Osteocyte (in vitro differentiated cells): ENCODE results near the gene KCNJ18. TPM values are rescaled to one million over a fixed set of nuclear protein-coding genes. Genes with fewer than 3 reads are reported as not detected.
"Not testable (repeated sequence)": the region's sequence is repeated elsewhere in the genome, so short reads cannot be mapped to it uniquely, and the experiment has no call there.

Experiments used
- DNase-seq: peaks from one replicate; pipeline ENCODE4 v3.0.0; 2021; ENCODE audit warnings: mixed read lengths; ENCODE audit not compliant: unreplicated experiment; ENCODE audit errors: extremely low spot score
- H3K27ac Mint-ChIP-seq: one replicate; pipeline ENCODE4 v1.8.0; 2021; ENCODE audit warnings: mild to moderate bottlenecking, mixed read lengths; ENCODE audit not compliant: unreplicated experiment
- H3K27me3 Mint-ChIP-seq: one replicate; pipeline ENCODE4 v1.8.0; 2021; ENCODE audit warnings: mixed read lengths; ENCODE audit not compliant: unreplicated experiment
- H3K36me3 Mint-ChIP-seq: one replicate; pipeline ENCODE4 v1.8.0; 2021; ENCODE audit warnings: mixed read lengths; ENCODE audit not compliant: unreplicated experiment
- H3K4me1 Mint-ChIP-seq: one replicate; pipeline ENCODE4 v1.8.0; 2021; ENCODE audit warnings: mixed read lengths; ENCODE audit not compliant: unreplicated experiment
- H3K4me3 Mint-ChIP-seq: one replicate; pipeline ENCODE4 v1.8.0; 2021; ENCODE audit warnings: mild to moderate bottlenecking, moderate library complexity, mixed read lengths; ENCODE audit not compliant: unreplicated experiment
- H3K9me3 Mint-ChIP-seq: one replicate; pipeline ENCODE4 v1.8.0; 2021; ENCODE audit warnings: mixed read lengths; ENCODE audit not compliant: unreplicated experiment
- CTCF ChIP-seq: fragments of 200-600 bp; sonication (generic); IDR thresholded peaks from 2 replicates; pipeline ENCODE4 v1.5.0; 2021; ENCODE audit warnings: antibody characterized with exemption, mild to moderate bottlenecking, moderate library complexity
- total RNA-seq: library from RNA; stranded (reverse); gene quantifications from 2 replicates; pipeline ENCODE4 v1.2.1, GENCODE V29; 2021

The KCNJ18 gene
- total RNA-seq, 1 donor from 2014 or later = not detected

GRCh38 chr17:21674242-21674731, 18.0 kb upstream of the KCNJ18 start:
- H3K9me3 Mint-ChIP-seq = peaks cover 60% of the 10 kb centered on the region

GRCh38 chr17:21674891-21675738, 17.2 kb upstream of the KCNJ18 start:
- not testable (repeated sequence) for H3K27ac Mint-ChIP-seq, H3K27me3 Mint-ChIP-seq, H3K4me3 Mint-ChIP-seq, H3K36me3 Mint-ChIP-seq, H3K4me1 Mint-ChIP-seq
- H3K9me3 Mint-ChIP-seq = peaks cover 63% of the 10 kb centered on the region
- peak; percentile 83 for DNase-seq

More at GRCh38 chr17:21674242-21674731, 18.0 kb upstream of the KCNJ18 start:
- H3K36me3 Mint-ChIP-seq = peaks cover 2% of the 10 kb centered on the region
- no peaks in the 10 kb centered on the region for H3K27me3 Mint-ChIP-seq
- no peaks in the 10 kb centered on the region for H3K4me1 Mint-ChIP-seq
- no peak overlapping the region for H3K27ac Mint-ChIP-seq
- TF ChIP-seq CTCF = no peak
- no peak overlapping the region for H3K4me3 Mint-ChIP-seq
- peak; percentile 87 for DNase-seq

GRCh38 chr17:21675739-21676130, 16.6 kb upstream of the KCNJ18 start:
- H3K4me1 Mint-ChIP-seq, H3K36me3 Mint-ChIP-seq, H3K27me3 Mint-ChIP-seq, H3K4me3 Mint-ChIP-seq, H3K27ac Mint-ChIP-seq: not testable (repeated sequence)
- peaks cover 63% of the 10 kb centered on the region for H3K9me3 Mint-ChIP-seq
- DNase-seq = peak; percentile 76

- Mint-ChIP-seq H3K27ac (no peak overlapping the region), H3K4me1 (no peaks in the 10 kb centered on the region), H3K4me3 (no peak overlapping the region), H3K36me3 (peaks cover 2% of the 10 kb centered on the region), H3K27me3 (no peaks in the 10 kb centered on the region), H3K9me3 (peaks cover 62% of the 10 kb centered on the region)
- no peak for TF ChIP-seq CTCF
- peak; percentile 85 for DNase-seq
These were observed 15.8 kb upstream of the KCNJ18 start for GRCh38 chr17:21676281-21677111.

- no peaks in the 10 kb centered on the region for H3K27me3 Mint-ChIP-seq
- TF ChIP-seq CTCF = no peak
- no peaks in the 10 kb centered on the region for H3K4me1 Mint-ChIP-seq
- no peak for DNase-seq
- no peak overlapping the region for H3K27ac Mint-ChIP-seq
- no peak overlapping the region for H3K4me3 Mint-ChIP-seq
- H3K9me3 Mint-ChIP-seq = peaks cover 58% of the 10 kb centered on the region
- H3K36me3 Mint-ChIP-seq = peaks cover 2% of the 10 kb centered on the region
These were observed 15.0 kb upstream of the KCNJ18 start for GRCh38 chr17:21677126-21677910.
